HG03025 (cell line): Measurements from ENCODE around the gene PHETA1.

Source experiments
- ATAC-seq: cut with Tn5 transposase; IDR thresholded peaks from one replicate; pipeline ENCODE4 v1.9.1; 2021; ENCODE audit warnings: mild to moderate bottlenecking, moderate library complexity; ENCODE audit not compliant: unreplicated experiment, low FRiP score

Gene PHETA1

GRCh38 chr12:111368788-111369495, at the start of gene PHETA1:
Gene PHETA1 (minus strand): TSS chr12:111369095. CDS start chr12:111363427, 5,668 bp downstream.
- peak; percentile 85 for ATAC-seq

GRCh38 chr12:111418594-111418880, 49.6 kb upstream of the PHETA1 start:
- no peak for ATAC-seq

- ATAC-seq = no peak
Measured at GRCh38 chr12:111417784-111418593, 49.1 kb upstream of the PHETA1 start.

- no peak for ATAC-seq
Measured at GRCh38 chr12:111417290-111417689, 48.4 kb upstream of the PHETA1 start.

- no peak for ATAC-seq
Measured at GRCh38 chr12:111414711-111415252, 45.9 kb upstream of the PHETA1 start.

GRCh38 chr12:111413442-111414086, 44.7 kb upstream of the PHETA1 start:
- no peak for ATAC-seq

GRCh38 chr12:111412830-111413441, 44.0 kb upstream of the PHETA1 start:
- ATAC-seq = no peak

- no peak for ATAC-seq
Measured at GRCh38 chr12:111412007-111412829, 43.3 kb upstream of the PHETA1 start.

- no peak for ATAC-seq
Measured at GRCh38 chr12:111411185-111411764, 42.4 kb upstream of the PHETA1 start.

- ATAC-seq = no peak
Measured at GRCh38 chr12:111410431-111411184, 41.7 kb upstream of the PHETA1 start.

GRCh38 chr12:111409780-111410430, 41.0 kb upstream of the PHETA1 start:
- no peak for ATAC-seq

- ATAC-seq = no peak
Measured at GRCh38 chr12:111409403-111409779, 40.5 kb upstream of the PHETA1 start.

GRCh38 chr12:111408686-111409402, 39.9 kb upstream of the PHETA1 start:
- no peak for ATAC-seq

GRCh38 chr12:111408116-111408440, 39.2 kb upstream of the PHETA1 start:
- ATAC-seq = no peak

- ATAC-seq = no peak
Measured at GRCh38 chr12:111407377-111408115, 38.7 kb upstream of the PHETA1 start.

GRCh38 chr12:111406474-111407376, 37.8 kb upstream of the PHETA1 start:
- ATAC-seq = no peak
